Esophagus muscularis mucosa (tissue), 4 donors: ENCODE measurements around the gene S1PR4. TPM values are rescaled to one million over a fixed set of nuclear protein-coding genes. Genes with fewer than 3 reads are reported as not detected.

Experiments
- DNase-seq: peaks from one replicate; pipeline ENCODE4 v3.0.0-alpha.2; 2017; ENCODE audit errors: extremely low spot score
- H3K27ac ChIP-seq, 4 donors: fragments of 200-600 bp; sonication (generic); replicated peaks in 1 of 4; 1 replicate in 3 of 4; 2 replicates in 1 of 4; pipeline ENCODE4 v1.5.1; 2016 to 2019; ENCODE audit warnings: mild to moderate bottlenecking in 1 of 4
- H3K27me3 ChIP-seq, 4 donors: fragments of 200-600 bp; sonication (generic); one replicate each; pipeline versions ENCODE4 v1.5.1 to v1.6.0; 2016 to 2019
- H3K36me3 ChIP-seq, 4 donors: fragments of 200-600 bp; sonication (generic); one replicate each; pipeline ENCODE4 v1.5.1; 2016 to 2019
- H3K4me1 ChIP-seq, 4 donors: fragments of 200-600 bp; sonication (generic); one replicate each; pipeline ENCODE4 v1.5.1; 2016 to 2019
- H3K4me3 ChIP-seq, 4 donors: fragments of 200-600 bp; sonication (generic); 1 replicate in 2 of 4; 2 replicates in 2 of 4; pipeline ENCODE4 v1.5.1; 2016 to 2019; ENCODE audit warnings: mild to moderate bottlenecking in 4 of 4, moderate library complexity in 1 of 4
- H3K9me3 ChIP-seq, 4 donors: fragments of 200-600 bp; sonication (generic); 1 replicate in 3 of 4; 2 replicates in 1 of 4; pipeline ENCODE4 v1.5.1; 2016 to 2019
- CTCF ChIP-seq, 3 experiments: fragments of 200-600 bp in 2 of 3; fragments of 450-650 bp in 1 of 3; sonication (generic) in 2 of 3; IDR thresholded peaks; one replicate each; pipeline ENCODE4 v1.5.1; 2017 to 2019; ENCODE audit warnings: antibody characterized with exemption in 3 of 3, mild to moderate bottlenecking in 2 of 3, moderate library complexity in 1 of 3
- EP300 ChIP-seq: sonication (generic); formaldehyde crosslinking; IDR thresholded peaks from one replicate; pipeline ENCODE4 v1.6.1; 2017; ENCODE audit warnings: antibody characterized with exemption
- POLR2A ChIP-seq: fragments of 450-650 bp; IDR thresholded peaks from one replicate; pipeline ENCODE4 v1.6.1; 2017; ENCODE audit warnings: antibody characterized with exemption, moderate library complexity, mild to moderate bottlenecking, low read depth
- POLR2AphosphoS5 ChIP-seq, 2 donors: sonication (generic); formaldehyde crosslinking; IDR thresholded peaks; one replicate each; pipeline ENCODE4 v1.6.1; 2017; ENCODE audit warnings: antibody characterized with exemption in 2 of 2
- WGBS: methylation state at CpG from one replicate; pipeline ENCODE4 v1.1.5; 2018; 5-methylcytosine and 5-hydroxymethylcytosine counted together
- intact Hi-C: fragments of 100-400 bp; cut with DNase I; formaldehyde crosslinking; loops from one replicate; pipeline ENCODE4 v1.15.1; 2023
- total RNA-seq, 4 donors: library from RNA; depleted of rRNA; stranded (reverse); fragments of >200 nt; gene quantifications; one replicate each; pipeline versions ENCODE4 v1.1.0 to v1.2.1, GENCODE V29; 2016

The S1PR4 gene
- total RNA-seq, 4 donors from 2014 or later: 0.42 to 5.5 (median 2.4) TPM

DNA sequence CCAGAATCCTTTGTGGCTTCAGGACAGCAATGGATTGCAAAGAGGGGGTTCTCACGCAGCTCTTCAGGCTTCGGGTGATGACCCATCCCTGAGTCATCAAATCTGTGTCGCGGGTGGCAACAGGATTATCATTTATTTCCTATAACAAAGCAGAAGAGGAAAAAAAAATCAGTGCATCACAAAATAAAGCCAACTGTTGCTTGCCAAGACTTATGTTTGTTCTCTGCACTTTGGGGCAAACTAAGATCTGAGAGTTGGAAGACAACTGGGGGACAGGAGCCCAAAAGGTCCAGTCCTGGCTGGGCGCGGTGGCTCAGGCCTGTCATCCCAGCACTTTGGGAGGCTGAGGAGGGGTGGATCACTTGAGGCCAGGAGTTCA, 36.3 kb upstream of the S1PR4 start:
- DNase-seq: no peak
- Histone ChIP-seq H3K4me1 (peaks cover 11 to 19% (median 17%) of the 10 kb centered on the region in 4 donors), H3K4me3 (peak overlapping the region in 1 of 4 donors; percentile 1), H3K9me3 (peaks cover 0 to 7% (median 0%) of the 10 kb centered on the region in 4 donors), H3K27ac (peak overlapping the region; percentile 53 to 72 (median 66)), H3K27me3 (peaks cover 0 to 15% (median 0%) of the 10 kb centered on the region in 4 donors), H3K36me3 (no peaks in the 10 kb centered on the region)
- WGBS: 47% methylated on average over 6 of the region's 6 CpGs
- intact Hi-C loops: no loop called here
- TF ChIP-seq CTCF (IDR thresholded peaks at IDR 0.05): no peak
- TF ChIP-seq POLR2AphosphoS5 (IDR thresholded peaks at IDR 0.05): no peak
- no peak for TF ChIP-seq EP300
- no peak for TF ChIP-seq POLR2A

- 66% methylated on average over 11 of the region's 11 CpGs for WGBS
- H3K36me3 ChIP-seq: no peaks in the 10 kb centered on the region
- peaks cover 11 to 19% (median 17%) of the 10 kb centered on the region in 4 donors for H3K4me1 ChIP-seq
- intact Hi-C loops: no loop called here
- H3K27me3 ChIP-seq: peaks cover 0 to 15% (median 0%) of the 10 kb centered on the region in 4 donors
- H3K9me3 ChIP-seq: peaks cover 0 to 7% (median 0%) of the 10 kb centered on the region in 4 donors
- H3K4me3 ChIP-seq: no peak overlapping the region
- peak overlapping the region in 3 of 4 donors; percentile 65 to 72 (median 66) for H3K27ac ChIP-seq
- no peak for DNase-seq
- TF ChIP-seq CTCF (IDR thresholded peaks at IDR 0.05): no peak
These were observed 35.7 kb upstream of the S1PR4 start for GRCh38 chr19:3142781-3143337.

DNA sequence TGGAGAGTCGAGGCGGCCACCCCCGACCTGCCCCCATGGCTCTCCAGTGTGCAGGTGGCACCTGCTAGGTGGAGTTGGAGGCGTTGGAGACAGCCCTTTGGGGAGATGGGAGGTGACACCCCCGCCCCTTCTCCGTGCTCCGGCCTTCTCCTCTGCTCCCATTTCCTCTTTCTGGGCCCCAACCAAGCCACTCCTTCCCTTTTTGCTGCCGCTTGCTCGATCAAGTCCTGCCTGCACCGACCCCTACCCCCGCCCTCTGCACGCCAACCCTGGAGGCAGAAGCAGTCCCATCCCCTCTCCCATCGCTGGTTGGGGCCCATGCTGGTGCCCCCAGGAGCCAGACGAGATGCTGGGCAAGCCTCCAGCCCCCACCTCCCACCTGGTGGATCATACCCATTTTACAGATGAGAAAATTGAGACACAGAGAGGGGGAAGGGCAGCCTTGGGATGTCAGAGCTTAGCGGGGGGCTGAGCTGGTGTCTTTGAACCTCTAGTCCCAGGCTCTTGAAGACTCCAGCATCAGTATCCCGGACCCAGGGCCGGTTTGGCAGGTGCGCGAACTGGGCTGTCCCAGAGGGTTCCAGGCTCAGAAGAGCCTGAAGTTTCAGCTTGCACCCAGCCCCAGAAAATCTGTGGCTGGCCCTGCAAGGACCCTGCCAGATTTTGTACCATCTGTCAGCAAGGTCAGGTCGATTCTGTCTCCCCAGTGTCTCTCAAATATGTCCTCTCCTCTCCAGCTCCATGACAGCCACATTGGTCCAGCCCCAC, 32.5 kb upstream of the S1PR4 start:
- no peaks in the 10 kb centered on the region for H3K36me3 ChIP-seq
- H3K4me1 ChIP-seq: peaks cover 11 to 15% (median 13%) of the 10 kb centered on the region in 4 donors
- no peaks in the 10 kb centered on the region for H3K9me3 ChIP-seq
- intact Hi-C loops: no loop called here
- H3K4me3 ChIP-seq: no peak overlapping the region
- H3K27ac ChIP-seq: no peak overlapping the region
- 60% methylated on average over 20 of the region's 20 CpGs for WGBS
- DNase-seq: no peak
- peaks cover 0 to 45% (median 0%) of the 10 kb centered on the region in 4 donors for H3K27me3 ChIP-seq
- TF ChIP-seq POLR2A (no peak), EP300 (no peak), POLR2AphosphoS5 (IDR thresholded peaks at IDR 0.05) (no peak), CTCF (IDR thresholded peaks at IDR 0.05) (no peak)

DNA sequence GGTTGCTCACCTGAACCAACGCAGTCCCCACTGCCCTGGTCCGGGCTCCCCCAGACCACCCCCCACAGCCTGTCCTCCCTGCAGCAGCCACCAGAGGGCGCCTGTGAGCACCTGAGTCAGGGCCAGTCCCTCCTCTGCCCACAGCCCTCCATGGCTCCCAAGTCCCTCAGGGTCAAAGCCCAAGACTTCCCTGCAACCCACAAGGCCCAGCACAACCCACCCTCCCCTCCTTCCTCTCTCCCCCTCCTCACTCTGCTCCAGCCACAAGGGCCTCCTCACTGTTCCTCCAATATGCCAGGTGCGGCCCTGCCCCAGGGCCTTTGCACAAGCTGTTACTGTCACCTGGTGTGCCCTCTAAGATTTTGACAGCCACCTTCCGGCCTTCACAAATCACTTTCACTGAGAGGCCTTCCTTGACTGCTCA, 31.9 kb upstream of the S1PR4 start:
- Histone ChIP-seq H3K4me3 (no peak overlapping the region), H3K4me1 (peaks cover 6 to 10% (median 7%) of the 10 kb centered on the region in 4 donors), H3K27ac (no peak overlapping the region), H3K27me3 (peaks cover 0 to 51% (median 0%) of the 10 kb centered on the region in 4 donors), H3K36me3 (no peaks in the 10 kb centered on the region), H3K9me3 (no peaks in the 10 kb centered on the region)
- intact Hi-C loops: no loop called here
- DNase-seq: no peak
- WGBS: 68% methylated on average over 5 of the region's 5 CpGs
- TF ChIP-seq EP300: no peak
- TF ChIP-seq POLR2AphosphoS5 (IDR thresholded peaks at IDR 0.05): no peak
- peak; percentile 42 to 64 (median 47) for TF ChIP-seq CTCF (IDR thresholded peaks at IDR 0.05)
- no peak for TF ChIP-seq POLR2A
